ENCODE data around the gene A3GALT2. TPM values are rescaled to one million over a fixed set of nuclear protein-coding genes. Genes with fewer than 3 reads are reported as not detected.

The A3GALT2 gene
- total RNA-seq (not detected), polyA plus RNA-seq (not detected)
- long read RNA-seq, donor 1: 0 reads
- long read RNA-seq, donor 2: 0 reads
- long read RNA-seq, donor 3, partial matches to known transcripts: 0 of 4 reads
- long read RNA-seq, donor 3, other reads (novel, unspliced or antisense): 4 of 4 reads

DNA sequence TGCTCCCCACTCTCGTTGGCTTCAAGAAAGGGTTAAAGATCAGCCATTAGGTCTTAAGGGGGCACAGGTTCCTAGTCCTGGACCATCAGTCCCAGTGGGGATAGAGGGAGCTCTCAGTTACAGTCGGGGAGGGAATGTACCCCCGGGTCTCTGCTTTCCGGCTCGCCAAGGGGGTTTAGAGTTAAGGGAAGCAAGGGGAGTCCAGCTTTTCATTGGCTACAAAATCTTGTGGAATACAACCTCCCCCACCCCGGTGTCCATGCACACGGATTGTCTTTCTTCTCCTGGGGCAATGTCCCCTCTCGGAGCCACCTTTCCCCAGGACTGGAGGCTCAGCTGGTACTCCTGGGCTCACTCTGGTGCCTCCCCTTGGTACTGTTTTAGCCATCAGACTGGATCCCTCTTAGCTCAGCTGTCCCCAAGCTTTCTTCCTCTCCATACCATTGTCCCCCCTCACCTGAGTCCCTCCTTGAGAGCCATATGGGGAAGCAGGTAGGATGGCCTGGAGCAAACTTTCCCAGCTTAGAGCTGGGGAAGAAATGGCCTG lies at the start of gene A3GALT2:
Gene A3GALT2 (minus strand): TSS at position 480 of the 547 bp plus-strand sequence. CDS start 0 bp downstream, at position 480.
- WGBS, 3 donors: 53 to 61% (median 57%) methylated on average over 8 of the region's 8 CpGs
- Histone ChIP-seq H3K27me3 (no peaks in the 10 kb centered on the region), H3K4me3 (no peak within 1 kb of the TSS), H3K36me3 (no peaks in the 10 kb centered on the region), H3K9me3 (no peaks in the 10 kb centered on the region), H3K4me1 (ENCODE audit: insufficient read depth) (no peaks in the 10 kb centered on the region), H3K27ac (no peak within 1 kb of the TSS)
- TF ChIP-seq, protein P1, sequence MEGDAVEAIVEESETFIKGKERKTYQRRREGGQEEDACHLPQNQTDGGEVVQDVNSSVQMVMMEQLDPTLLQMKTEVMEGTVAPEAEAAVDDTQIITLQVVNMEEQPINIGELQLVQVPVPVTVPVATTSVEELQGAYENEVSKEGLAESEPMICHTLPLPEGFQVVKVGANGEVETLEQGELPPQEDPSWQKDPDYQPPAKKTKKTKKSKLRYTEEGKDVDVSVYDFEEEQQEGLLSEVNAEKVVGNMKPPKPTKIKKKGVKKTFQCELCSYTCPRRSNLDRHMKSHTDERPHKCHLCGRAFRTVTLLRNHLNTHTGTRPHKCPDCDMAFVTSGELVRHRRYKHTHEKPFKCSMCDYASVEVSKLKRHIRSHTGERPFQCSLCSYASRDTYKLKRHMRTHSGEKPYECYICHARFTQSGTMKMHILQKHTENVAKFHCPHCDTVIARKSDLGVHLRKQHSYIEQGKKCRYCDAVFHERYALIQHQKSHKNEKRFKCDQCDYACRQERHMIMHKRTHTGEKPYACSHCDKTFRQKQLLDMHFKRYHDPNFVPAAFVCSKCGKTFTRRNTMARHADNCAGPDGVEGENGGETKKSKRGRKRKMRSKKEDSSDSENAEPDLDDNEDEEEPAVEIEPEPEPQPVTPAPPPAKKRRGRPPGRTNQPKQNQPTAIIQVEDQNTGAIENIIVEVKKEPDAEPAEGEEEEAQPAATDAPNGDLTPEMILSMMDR (IDR thresholded peaks at IDR 0.05): no peak
- TF ChIP-seq EP300 (IDR thresholded peaks at IDR 0.05) (no peak), POLR2A (IDR thresholded peaks at IDR 0.05) (no peak)
- no peak for DNase-seq
- intact Hi-C loops (cut with DNase I): no loop called here

DNA sequence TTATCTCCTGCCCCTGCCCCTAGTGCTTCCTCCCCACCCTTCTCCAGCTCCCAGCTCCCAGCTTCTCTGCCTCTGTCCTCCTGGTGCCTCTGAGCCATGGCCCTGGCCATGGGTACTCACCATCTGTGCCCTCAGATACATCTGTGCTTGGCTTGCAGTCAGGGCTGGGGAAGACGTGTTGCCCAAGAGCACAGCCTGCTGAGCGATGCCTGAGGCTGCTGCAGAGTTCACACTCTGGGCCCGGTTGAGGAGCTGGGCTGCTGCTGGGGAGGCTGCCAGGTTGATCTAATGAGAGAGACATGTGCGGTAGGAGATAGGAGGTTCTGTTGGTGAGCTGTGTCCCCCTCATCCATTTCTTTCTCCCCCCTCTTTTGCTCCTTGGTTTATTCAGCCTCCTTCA lies 49.4 kb upstream of the A3GALT2 start:
- Histone ChIP-seq H3K27me3 (no peaks in the 10 kb centered on the region), H3K9me3 (no peaks in the 10 kb centered on the region), H3K27ac (no peak overlapping the region), H3K4me1 (ENCODE audit: insufficient read depth) (peaks cover 5% of the 10 kb centered on the region), H3K4me3 (no peak overlapping the region), H3K36me3 (no peaks in the 10 kb centered on the region)
- intact Hi-C loops (cut with DNase I): loop anchor here in 1 of 4 donors (10.0 kb wide), 1 partner anchor 94 kb away; no protein-coding TSS in a partner anchor
- WGBS, 3 donors: 38 to 62% (median 52%) methylated on average over 4 of the region's 4 CpGs
- DNase-seq: no peak
- TF ChIP-seq, protein P1 (IDR thresholded peaks at IDR 0.05): no peak

DNA sequence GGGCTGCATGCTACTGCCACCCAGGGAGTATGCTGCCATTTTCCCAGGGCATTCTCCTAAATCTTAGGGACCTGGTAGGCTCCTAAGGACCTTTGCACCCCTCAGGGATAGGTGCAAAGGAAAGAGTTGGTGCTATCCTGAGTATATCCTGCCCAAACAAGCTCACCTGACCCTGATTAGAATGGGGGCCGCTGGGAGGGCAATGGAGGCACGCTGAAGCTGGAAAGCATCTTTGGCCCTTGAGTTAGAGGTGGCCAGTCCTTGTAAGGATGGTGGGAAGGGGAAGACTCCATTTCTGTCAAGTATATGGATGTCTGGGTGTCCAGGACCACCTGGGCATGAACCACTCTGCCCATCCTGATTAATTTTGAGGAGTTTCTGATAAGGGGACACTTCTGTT lies 48.9 kb upstream of the A3GALT2 start:
- no peak for DNase-seq
- intact Hi-C loops (cut with DNase I): loop anchor here (2.0 to 10.0 kb wide), 5 partner anchors 72 to 98 kb away; no protein-coding TSS in a partner anchor
- TF ChIP-seq EP300 (IDR thresholded peaks at IDR 0.05): no peak
- no peak for TF ChIP-seq POLR2A (IDR thresholded peaks at IDR 0.05)
- TF ChIP-seq, protein P1 (IDR thresholded peaks at IDR 0.05): no peak
- H3K27ac ChIP-seq: no peak overlapping the region
- H3K4me1 ChIP-seq (ENCODE audit: insufficient read depth): peaks cover 10% of the 10 kb centered on the region
- no peak overlapping the region for H3K4me3 ChIP-seq
- H3K36me3 ChIP-seq: no peaks in the 10 kb centered on the region
- WGBS, 3 donors: 44 to 95% (median 60%) methylated on average over 2 of the region's 2 CpGs
- no peaks in the 10 kb centered on the region for H3K9me3 ChIP-seq
- H3K27me3 ChIP-seq: no peaks in the 10 kb centered on the region

DNA sequence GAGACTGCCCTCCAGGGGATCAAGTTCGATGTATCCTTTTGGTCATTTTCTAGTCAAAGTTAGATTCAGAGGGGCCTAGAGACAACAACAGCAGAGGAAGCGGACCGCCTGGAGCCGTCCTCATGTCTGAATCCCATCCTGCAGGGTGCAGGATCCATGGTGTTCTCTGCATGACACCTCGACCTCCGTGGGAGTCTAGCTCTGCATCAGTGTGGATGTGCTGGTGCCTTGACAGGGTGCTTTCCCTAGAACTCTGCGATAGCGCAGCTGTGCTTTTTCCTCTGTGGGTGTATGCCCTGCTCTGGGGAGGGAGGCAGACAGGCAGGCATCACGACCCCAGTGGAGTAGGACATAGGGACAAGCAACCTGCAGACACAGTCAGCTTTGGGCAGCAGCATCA lies 48.2 kb upstream of the A3GALT2 start:
- TF ChIP-seq, protein P1 (IDR thresholded peaks at IDR 0.05): no peak
- no peak for TF ChIP-seq POLR2A (IDR thresholded peaks at IDR 0.05)
- no peak for TF ChIP-seq EP300 (IDR thresholded peaks at IDR 0.05)
- DNase-seq: no peak
- Histone ChIP-seq H3K4me1 (ENCODE audit: insufficient read depth) (peaks cover 10% of the 10 kb centered on the region), H3K27ac (no peak overlapping the region), H3K4me3 (no peak overlapping the region), H3K27me3 (no peaks in the 10 kb centered on the region), H3K9me3 (no peaks in the 10 kb centered on the region), H3K36me3 (no peaks in the 10 kb centered on the region)
- WGBS, 3 donors: 77 to 85% (median 78%) methylated on average over 9 of the region's 9 CpGs
- intact Hi-C loops (cut with DNase I): loop anchor here (2.0 to 5.0 kb wide), 4 partner anchors 72 to 98 kb away; no protein-coding TSS in a partner anchor

Measured in ovary (tissue), 10 donors.